ENCODE data around the gene MID1. TPM values are rescaled to one million over a fixed set of nuclear protein-coding genes. Genes with fewer than 3 reads are reported as not detected.

The MID1 gene, protein sequence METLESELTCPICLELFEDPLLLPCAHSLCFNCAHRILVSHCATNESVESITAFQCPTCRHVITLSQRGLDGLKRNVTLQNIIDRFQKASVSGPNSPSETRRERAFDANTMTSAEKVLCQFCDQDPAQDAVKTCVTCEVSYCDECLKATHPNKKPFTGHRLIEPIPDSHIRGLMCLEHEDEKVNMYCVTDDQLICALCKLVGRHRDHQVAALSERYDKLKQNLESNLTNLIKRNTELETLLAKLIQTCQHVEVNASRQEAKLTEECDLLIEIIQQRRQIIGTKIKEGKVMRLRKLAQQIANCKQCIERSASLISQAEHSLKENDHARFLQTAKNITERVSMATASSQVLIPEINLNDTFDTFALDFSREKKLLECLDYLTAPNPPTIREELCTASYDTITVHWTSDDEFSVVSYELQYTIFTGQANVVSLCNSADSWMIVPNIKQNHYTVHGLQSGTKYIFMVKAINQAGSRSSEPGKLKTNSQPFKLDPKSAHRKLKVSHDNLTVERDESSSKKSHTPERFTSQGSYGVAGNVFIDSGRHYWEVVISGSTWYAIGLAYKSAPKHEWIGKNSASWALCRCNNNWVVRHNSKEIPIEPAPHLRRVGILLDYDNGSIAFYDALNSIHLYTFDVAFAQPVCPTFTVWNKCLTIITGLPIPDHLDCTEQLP
- polyA plus RNA-seq (2013, experiment 1 of 2; ENCODE audit: insufficient read length) = 6.6 TPM
- polyA plus RNA-seq (2013, experiment 2 of 2; ENCODE audit: insufficient read length) = 7.9 TPM

DNA sequence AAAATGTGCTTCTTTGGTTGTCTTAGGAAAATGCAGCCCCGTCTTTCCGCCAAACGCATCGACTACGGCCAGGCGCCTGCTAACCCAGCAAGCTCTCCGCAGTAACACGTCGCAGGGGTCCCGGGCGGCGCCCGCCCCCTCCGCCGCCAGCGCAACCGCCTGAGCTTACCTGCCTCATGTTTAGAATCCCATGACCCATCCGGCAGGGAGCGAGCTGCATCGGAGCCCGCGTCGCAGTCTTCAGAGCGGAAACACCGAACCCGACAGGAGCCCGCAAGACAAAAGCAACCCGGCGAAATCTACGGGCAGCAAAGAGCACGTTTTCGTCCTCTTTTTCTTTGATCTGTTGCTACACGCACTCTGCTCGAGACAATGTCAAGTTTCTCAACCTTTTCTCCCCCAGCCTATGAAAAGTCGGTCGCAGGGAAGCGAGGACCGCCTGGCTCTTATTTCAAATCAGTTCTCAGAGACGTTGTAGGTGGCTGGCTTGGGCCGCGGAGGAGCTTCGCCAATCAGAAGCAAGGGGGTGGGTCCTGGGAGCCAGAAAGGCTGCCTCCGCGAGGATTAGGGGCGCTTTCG lies at the start of gene MID1:
Gene MID1 (minus strand): TSS at position 465 of the 579 bp plus-strand sequence. CDS start 53,038 bp downstream, outside the sequence.
- DNase-seq = peak; percentile 74

DNA sequence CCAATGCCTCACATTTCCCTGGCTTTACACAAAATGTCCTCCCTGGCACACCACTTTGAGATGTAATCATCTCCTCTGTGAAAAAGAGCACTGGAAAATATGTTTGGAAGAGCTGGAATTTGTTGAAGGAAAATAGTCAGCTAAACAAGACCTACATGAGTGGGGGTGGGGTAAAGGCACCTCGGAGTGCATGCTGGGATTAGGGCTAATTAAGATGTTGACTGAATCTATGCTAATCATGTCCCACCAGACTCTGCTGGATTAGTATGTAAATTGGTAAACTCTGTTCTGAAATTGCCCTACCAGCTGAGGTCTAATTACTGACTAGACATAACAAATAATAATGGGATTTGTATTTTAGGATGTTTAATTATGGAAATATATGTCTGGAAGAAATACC lies 46.8 kb upstream of the MID1 start:
- no peak for DNase-seq

DNA sequence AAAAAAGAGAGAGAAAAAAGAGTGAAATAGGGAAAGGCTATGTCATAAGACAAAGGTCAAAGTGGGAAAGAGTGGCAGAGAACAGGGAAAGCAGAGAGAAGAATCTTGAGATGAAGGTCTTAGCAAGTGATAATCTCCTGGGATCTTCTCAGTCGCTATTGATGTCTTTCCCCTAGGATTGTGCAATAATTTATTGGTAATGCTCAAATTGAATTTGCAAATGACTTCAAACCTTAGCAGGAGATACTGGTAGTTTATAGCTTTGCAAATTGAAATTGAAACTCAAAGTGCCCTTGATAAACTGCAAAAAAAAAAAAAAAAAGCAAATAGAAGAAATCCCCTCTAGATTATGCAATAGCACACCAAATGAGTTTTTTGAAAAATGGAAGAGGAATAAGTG lies 45.7 kb upstream of the MID1 start:
- no peak for DNase-seq

DNA sequence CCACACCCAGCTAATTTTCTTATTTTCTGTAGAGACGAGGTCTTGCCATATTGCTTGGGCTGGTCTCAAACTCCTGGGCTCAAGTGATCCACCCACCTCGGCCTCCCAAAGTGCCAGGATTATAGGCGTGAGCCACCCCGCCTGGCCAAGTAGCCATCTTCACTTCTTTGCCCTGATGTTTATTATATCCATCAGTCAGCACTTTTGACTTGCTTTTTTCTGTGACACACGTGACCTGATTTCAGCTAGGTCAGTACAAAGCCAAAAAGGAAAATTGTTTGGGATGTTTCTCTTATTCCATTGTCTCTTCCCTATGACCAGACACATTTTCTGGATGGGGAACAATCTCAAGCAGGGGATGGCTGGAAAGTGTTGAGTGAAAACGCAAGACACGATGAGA lies 45.3 kb upstream of the MID1 start:
- DNase-seq = no peak

DNA sequence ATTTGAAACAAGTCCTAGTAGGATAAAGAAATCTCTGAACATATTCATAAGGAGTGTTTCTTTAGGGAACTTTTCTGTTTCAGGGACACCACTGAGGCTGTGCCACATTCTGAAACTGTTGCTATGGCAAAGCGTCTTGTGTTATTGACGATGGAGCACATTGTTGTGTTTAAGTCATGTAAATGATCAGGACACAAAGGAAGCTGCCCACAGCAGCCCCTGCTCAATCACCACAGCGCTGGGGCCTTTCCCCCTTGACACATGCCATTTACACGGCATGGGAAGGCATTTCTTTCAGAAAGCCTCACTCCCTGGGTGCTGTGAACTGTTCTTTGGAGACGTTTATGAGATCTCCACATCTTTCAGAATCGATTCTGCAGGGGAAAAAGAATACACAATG lies 39.8 kb upstream of the MID1 start:
- DNase-seq = no peak

DNA sequence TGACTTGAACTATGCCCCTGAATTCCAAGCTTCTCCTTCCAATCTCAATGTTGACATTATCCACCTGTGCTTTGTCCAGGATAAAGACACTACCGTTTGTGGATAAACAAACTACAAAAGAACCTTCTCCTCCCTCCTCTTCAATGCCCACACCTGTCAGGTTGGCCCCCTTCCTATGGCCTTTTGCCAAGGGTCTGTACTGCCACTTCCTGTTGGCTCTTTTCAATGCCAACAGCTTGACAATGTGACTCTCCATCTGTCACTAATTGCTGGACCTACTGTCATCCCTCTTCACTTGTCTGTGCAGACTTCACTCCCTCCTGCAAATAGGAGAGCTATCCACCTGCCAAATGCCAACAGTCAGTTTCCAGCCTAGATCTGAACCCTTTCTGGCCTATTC lies 35.8 kb upstream of the MID1 start:
- no peak for DNase-seq

DNA sequence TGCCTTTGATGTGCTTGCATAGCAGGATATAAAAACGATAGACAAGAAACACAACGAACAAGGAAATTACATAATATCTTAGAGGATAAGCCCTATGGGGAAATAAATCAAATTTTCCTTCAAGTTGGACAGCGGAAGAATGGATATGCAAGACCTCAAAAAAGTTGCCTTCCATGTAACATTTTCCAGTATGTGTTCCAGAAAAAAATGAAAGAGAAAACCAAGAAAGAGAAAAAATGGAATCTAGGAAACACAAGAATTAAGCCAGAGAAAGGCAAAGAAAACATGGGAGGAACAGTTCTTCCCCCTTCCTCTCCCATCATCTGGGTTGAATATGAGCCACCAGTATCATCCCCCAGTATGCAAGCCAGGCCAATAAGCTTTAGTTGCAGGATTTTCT lies 34.6 kb upstream of the MID1 start:
- DNase-seq = no peak

DNA sequence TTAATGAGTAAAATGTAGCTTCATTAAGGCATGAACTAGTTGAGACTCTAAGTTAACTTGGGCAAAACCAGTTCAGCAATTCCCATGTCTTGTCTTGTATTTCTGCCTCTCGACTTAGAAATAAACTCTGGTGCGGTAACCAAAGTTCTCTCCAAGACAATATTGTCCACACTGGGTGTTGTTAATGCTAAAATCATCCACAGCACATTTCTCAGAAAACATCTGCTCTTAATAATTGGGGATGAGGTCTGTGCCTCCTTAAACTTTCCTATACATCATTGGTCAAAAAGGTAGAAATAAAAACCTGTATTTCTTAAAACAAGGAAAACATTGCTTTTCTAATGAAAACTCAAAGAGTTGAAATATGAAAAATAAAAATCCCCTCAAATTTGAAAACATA lies 32.9 kb upstream of the MID1 start:
- no peak for DNase-seq

DNA sequence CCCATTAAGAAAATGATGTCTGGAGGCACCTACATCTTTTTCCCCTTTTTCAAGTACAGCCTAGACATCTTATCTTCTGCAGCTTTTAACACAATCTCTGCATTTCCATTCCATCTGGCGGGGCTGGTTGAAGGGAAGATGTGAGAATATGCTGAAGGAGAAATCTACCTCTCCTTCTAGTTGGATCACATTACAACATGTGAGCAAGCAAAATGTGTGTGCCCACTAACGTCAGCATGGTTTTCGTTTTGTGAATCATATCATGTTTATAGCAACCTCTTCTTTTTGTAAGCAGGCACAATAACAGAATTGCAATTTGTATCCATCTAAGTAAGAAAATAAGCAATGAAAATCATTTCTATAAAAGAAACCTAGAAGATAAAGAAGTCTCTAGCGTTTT lies 28.9 kb upstream of the MID1 start:
- no peak for DNase-seq

DNA sequence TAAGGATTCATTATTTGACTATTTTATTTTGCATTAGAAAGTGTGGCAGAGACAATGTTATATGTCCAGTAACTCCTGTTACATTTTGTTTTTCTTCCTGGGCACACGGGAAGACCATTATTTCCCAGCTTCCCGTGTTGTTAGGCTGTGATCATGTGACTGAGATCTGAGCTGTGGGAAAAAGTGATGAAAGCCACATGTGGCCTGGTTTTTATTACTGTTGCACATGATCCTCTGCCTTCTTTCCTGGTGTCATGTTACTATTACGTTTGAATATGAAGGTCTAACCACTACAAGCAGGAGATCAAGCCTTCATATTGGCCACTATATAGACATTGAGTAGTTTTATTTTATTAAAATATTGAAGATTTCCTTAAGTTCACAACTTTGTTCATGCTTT lies 28.2 kb upstream of the MID1 start:
- peak; percentile 69 for DNase-seq

DNA sequence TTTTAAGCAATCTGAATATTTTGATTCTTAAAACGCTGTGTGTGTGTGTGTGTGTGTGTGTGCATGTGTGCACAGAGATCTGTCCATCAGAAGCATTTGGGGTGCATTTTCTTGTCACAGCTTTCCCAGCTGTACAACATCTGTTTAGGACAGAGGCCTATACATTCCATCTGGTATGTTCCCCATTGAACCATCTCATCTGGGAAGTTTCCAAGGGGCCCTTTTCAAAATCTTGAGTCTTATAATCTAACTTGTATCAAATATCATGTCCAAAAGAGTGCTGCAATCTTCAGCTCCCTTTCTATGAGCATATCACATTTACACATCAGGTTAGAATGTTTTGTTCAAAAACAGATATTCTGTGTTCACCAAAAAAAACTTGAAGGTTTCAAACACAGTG lies 16.5 kb upstream of the MID1 start:
- no peak for DNase-seq

DNA sequence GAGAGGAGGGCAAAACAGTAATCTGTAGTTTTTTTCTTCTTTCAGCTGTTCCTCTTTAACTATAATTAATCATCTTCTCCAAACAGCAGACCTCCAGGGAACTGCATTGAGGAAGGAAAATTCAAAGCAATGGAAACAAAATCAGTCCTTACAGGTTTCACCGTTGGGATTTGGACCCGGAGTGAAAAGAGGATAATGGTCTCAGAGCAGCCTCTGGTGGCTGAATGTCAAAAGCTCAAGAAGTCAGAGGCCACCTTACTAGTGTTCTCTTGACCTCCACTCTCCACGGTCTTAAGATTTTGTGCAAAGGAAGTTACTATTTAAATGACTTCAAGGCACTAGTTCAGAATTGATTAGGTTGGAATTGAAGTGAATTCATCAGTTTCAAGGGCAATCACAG lies 16.0 kb upstream of the MID1 start:
- peak; percentile 63 for DNase-seq

DNA sequence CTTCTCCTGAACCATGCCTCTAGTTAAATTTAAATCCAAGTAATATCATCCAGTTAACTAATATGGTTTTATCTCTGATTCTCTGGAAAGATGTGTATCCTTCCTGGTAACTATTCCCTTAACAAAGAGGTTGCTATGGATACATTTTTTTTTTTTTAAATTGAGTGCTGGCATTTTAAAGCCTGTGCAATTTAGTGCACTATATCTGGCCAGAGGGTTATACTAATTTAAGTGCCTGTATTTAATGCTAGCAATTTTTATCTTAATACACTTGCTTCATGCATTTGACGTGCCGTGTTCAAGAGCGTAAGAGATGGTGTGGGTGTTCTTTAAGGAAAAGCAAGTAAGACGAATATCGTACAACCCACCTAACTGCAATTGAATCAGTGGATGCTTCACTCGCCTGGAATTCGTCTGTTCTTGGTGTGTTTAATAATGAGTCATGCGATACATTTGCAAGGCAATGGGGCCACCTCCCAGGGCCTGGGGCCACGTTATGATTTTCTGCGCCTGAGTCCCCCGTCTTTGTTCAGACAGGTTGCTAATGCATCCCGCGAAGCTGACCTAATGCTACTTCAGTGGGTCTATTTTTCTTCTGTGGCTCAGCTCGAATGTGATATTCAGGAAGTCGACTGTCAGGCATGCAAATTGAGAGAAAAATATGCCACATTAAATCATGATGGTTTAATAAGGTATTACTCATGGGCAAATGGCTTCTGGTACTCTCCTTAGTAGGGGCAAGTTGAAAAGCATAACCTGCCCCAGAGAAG lies 14.2 kb upstream of the MID1 start:
- DNase-seq = peak; percentile 80

DNA sequence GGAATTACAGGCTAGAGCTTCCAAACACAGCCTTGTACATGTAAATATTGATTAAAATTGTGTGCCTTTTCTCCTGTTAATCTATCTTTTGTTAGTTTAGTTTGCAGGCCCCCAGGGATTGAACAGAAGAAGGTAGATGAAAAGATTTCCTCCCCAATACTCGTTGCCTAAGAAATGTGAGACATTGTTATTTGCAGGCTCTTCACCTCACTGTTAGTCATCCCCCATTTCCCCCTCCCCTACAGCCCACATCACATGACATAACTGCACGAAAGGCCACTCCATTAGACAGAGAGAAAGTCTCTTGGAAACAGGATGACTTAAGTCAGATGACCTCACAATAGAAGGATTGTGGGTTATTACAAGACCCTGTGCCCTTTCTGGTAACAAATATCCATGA lies 13.3 kb upstream of the MID1 start:
- peak; percentile 82 for DNase-seq

DNA sequence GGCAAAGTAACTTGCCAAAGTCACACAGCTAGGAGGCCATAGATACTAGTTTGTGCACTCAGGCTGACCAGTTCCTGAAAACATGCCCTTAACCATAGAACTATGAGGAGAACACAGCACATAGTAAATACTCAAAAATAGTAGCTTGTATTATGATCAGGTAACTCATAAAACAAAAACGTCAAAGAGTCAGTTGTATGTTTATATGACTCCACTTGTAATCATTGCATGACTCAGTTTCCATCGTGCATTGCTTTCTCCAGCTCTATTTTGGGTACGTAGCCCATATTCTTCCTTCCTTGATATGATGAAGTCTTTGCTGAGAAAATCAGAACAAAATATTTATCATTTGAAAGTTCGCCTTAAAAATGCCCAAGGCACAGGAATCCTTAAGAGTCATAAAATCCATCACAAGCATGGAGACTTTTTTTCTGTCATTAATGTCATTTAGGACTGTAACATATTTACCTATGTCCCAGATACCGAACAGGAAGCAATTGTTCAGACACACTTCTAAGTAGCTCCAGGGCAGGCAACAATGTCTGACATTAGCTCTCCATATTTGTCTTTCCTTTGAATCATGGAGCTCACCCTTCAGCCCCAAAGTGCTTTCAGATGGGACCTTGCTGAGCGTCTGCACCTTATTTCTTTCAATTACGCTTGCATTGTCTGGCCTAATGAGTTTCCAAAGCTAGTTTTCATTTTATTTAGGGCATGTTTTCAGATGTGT lies 11.2 kb upstream of the MID1 start:
- DNase-seq = no peak

DNA sequence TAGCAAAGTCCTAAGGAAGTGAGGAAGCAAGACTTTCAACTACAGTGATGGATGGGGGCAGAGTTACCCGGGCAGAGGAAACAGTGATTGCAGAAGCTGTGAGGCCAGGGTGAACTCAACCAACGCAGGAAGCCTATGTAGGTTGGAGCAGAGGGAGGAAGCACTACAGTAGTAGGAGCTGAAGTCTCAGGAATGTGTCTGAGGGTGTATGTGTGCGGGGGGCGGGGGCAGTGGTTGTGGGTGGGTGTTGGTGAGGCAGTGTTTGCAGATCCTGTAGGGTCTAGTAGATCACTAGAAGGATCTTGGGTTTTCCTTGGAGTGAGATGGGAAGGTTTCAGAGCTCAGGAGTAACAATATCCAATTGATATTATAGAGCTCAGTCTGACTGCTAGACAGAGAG lies 9.9 kb upstream of the MID1 start:
- no peak for DNase-seq

DNA sequence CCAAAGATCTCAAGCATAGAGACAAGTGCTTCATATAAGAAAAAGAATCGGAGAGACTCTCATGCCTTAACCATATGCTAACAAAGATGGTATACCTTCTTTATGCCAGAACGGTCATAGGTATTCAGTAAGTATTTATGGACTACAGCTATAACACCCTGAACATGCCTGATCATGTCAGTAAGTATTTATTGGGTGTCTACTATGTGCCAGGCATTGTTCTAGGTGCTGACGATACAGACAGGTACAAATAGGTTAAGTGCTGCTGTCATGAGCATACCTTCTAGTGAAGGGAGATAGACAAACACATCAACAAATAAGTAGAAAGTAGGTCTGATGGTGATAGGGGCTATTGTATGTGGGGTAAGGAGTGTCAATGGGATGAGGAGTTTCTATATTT lies 9.5 kb upstream of the MID1 start:
- DNase-seq = no peak

DNA sequence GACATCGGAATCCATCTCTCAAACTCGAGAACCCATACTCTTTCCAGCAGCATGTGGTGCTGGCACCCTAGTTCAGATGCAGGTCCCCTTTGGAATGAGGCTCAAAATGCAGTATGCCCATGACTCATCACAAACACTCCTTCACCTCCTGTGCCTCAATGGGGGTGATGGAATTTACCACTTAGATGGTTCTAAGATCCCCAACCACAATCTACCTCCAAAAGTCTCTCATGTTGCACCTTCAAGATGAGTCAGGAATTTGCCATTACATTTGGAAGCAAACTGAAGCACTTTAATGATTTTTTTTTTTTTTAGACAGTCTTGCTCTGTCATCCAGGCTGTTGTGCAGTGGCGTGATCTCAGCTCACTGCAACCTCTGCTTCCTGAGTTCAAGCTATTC lies 8.5 kb upstream of the MID1 start:
- no peak for DNase-seq

DNA sequence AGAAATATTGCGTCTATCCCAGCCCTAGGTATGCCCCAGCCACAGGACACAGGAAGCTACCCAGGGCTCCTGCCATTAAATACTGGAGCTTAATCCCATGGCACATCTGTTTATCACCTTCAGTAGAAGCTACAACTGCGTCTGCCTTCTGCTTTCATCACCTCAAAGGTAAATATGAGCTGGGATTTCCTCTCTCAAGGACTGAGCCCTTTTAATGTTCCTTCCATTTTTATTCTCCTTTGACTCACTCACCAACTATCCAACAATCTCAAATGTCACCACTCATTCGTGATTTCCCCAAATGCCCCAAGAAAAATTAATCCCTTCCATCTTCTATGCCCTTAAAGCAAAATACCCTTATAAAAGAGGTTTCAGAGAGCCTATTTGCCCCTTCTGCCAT lies 1.8 kb upstream of the MID1 start:
- no peak for DNase-seq

DNA sequence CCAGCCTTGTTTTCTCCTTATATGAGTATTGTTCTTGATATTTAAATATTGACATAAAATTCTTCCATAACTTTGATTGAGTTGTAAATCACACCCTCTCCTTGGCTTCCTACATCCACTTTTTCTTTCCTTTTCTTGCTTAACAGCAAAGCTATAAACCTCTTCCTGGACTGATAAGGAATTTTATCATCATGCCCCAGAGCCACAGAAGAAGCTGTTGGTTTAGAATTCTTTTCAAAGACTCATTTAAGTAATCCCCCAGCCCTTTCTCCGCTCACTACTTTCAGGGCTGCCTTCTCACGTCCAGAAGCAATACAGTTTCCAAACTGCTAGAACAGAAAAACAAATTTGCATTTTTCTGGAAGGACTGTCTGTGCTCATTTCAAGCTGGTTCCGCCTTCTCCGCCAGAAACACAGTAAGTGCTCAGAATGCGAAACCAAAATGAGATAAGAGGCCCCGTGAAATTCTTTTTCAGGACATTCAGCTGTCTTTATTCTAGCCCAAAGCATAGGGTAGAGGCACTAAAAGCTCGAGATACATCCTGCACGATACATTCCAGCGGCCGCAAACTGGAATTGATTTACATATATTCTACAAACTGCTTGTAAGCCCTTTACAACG lies 849 bp downstream of the MID1 start:
- DNase-seq = no peak

DNA sequence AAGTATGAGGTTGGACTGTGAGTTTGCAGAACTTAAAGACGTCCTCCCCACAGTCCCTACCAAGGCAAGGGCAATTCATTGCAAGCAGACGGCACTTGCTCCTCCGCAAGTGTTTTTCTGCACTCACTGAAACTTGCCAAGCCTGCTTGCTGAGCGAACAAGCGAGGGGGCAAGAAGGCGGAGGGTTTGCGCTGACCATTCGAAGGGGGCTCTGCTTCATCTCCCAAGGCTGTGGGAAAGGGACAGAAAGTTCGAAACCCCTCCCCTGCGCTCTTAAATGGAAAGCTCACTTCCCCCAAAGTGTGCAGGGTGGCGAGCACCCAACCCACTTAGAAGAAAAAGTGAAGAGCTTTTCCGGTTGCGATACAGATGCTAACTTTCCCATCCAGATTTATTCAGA lies 1.4 kb downstream of the MID1 start:
- no peak for DNase-seq

DNA sequence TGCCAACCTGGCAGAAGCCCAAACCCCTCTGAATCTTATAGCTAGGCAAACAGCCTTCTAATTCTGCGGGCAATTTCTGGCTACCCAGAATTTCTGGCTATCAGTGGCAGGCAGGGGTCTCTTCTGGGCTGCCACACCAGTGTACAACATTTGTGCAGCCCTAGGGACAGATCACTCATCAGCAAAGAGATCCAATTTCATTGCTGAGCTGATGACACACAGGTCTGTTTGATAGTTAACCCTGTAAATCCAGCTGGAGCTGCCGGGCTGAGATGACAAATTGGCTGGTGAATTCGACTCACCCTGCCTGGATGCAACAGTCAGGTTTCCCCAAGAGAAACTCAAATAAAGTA lies 2.4 kb downstream of the MID1 start:
- DNase-seq = peak; percentile 47
